Pulmonary artery endothelial cell (primary cell): ENCODE measurements around the gene HECTD2. TPM values are rescaled to one million over a fixed set of nuclear protein-coding genes. Genes with fewer than 3 reads are reported as not detected.

ENCODE experiments used
- total RNA-seq: library from RNA; depleted of rRNA; stranded (reverse); fragments of >200 nt; gene quantifications from 2 replicates; pipeline ENCODE4 v1.2.3, GENCODE V29; 2014

Gene HECTD2
- total RNA-seq, 1 donor from 2014 or later = 3.4 TPM

Other genes starting within 250 kb of the HECTD2 start
- 26.2 and 34.9 TPM in 2 replicates for gene PCGF5, start 189.7 kb upstream of the HECTD2 start, total RNA-seq
- gene PPP1R3C, start 222.7 kb downstream of the HECTD2 start, total RNA-seq = 1.2 and 2.1 TPM in 2 replicates